Progenitor cell of endocrine pancreas (in vitro differentiated cells): ENCODE results near the gene BTBD9. TPM values are rescaled to one million over a fixed set of nuclear protein-coding genes. Genes with fewer than 3 reads are reported as not detected.

Experiments used
- DNase-seq: peaks from one replicate; pipeline ENCODE4 v3.0.0; 2021; ENCODE audit warnings: low spot score; ENCODE audit not compliant: unreplicated experiment
- H3K27ac Mint-ChIP-seq: 2 replicates; pipeline ENCODE4 v1.8.0; 2021; ENCODE audit warnings: mild to moderate bottlenecking, moderate library complexity, mixed read lengths
- H3K27me3 Mint-ChIP-seq: 2 replicates; pipeline ENCODE4 v1.8.0; 2021; ENCODE audit warnings: mixed read lengths
- H3K36me3 Mint-ChIP-seq: 2 replicates; pipeline ENCODE4 v1.8.0; 2022; ENCODE audit warnings: mixed read lengths; ENCODE audit not compliant: insufficient read depth
- H3K4me1 Mint-ChIP-seq: 2 replicates; pipeline ENCODE4 v1.8.0; 2021; ENCODE audit warnings: low read depth, mixed read lengths
- H3K4me3 Mint-ChIP-seq: 2 replicates; pipeline ENCODE4 v1.8.0; 2021; ENCODE audit warnings: low read depth, mild to moderate bottlenecking, moderate library complexity, mixed read lengths
- H3K9me3 Mint-ChIP-seq: 2 replicates; pipeline ENCODE4 v1.8.0; 2021; ENCODE audit warnings: low read depth, mixed read lengths
- total RNA-seq: library from RNA; stranded (reverse); gene quantifications from 2 replicates; pipeline ENCODE4 v1.2.1, GENCODE V29; 2021
- TF ChIP-seq, protein P1 (sequence below): fragments of 200-600 bp; sonication (generic); IDR thresholded peaks from one replicate; pipeline ENCODE4 v1.5.0; 2021; ENCODE audit warnings: antibody characterized with exemption, mild to moderate bottlenecking; ENCODE audit not compliant: unreplicated experiment

Gene BTBD9
- total RNA-seq, 1 donor from 2014 or later = 25.9 TPM

DNA sequence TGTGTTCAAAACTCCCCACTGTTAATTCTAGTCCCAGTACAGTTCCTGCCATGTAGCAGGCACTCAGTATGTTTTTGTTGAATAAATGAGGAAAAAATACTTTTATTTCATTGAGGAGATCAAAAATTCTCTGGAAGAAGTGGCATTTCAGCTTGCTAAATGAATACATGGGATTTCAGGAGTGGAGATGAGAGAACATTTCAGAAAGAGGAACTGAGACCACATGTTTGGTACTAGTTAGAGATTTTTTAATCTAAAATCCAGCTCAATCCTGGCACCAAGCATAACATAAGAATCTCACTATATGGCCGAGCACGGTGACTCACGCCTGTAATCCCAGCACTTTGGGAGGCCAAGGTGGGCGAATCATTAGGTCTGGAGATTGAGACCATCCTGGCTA is 75.4 kb downstream of the BTBD9 start:
- no peak overlapping the region for H3K4me3 Mint-ChIP-seq
- H3K9me3 Mint-ChIP-seq = no peaks in the 10 kb centered on the region
- TF ChIP-seq, protein P1, sequence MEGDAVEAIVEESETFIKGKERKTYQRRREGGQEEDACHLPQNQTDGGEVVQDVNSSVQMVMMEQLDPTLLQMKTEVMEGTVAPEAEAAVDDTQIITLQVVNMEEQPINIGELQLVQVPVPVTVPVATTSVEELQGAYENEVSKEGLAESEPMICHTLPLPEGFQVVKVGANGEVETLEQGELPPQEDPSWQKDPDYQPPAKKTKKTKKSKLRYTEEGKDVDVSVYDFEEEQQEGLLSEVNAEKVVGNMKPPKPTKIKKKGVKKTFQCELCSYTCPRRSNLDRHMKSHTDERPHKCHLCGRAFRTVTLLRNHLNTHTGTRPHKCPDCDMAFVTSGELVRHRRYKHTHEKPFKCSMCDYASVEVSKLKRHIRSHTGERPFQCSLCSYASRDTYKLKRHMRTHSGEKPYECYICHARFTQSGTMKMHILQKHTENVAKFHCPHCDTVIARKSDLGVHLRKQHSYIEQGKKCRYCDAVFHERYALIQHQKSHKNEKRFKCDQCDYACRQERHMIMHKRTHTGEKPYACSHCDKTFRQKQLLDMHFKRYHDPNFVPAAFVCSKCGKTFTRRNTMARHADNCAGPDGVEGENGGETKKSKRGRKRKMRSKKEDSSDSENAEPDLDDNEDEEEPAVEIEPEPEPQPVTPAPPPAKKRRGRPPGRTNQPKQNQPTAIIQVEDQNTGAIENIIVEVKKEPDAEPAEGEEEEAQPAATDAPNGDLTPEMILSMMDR = no peak
- H3K27me3 Mint-ChIP-seq = no peaks in the 10 kb centered on the region
- H3K4me1 Mint-ChIP-seq = no peaks in the 10 kb centered on the region
- peaks cover 2% of the 10 kb centered on the region for H3K36me3 Mint-ChIP-seq
- no peak for DNase-seq
- H3K27ac Mint-ChIP-seq = no peak overlapping the region

GRCh38 chr6:38555606-38556005 is 84.1 kb downstream of the BTBD9 start:
- H3K36me3 Mint-ChIP-seq = no peaks in the 10 kb centered on the region
- no peak for DNase-seq
- no peaks in the 10 kb centered on the region for H3K9me3 Mint-ChIP-seq
- TF ChIP-seq, protein P1 = no peak
- H3K4me3 Mint-ChIP-seq = no peak overlapping the region
- H3K27me3 Mint-ChIP-seq = no peaks in the 10 kb centered on the region
- H3K27ac Mint-ChIP-seq = no peak overlapping the region
- no peaks in the 10 kb centered on the region for H3K4me1 Mint-ChIP-seq

DNA sequence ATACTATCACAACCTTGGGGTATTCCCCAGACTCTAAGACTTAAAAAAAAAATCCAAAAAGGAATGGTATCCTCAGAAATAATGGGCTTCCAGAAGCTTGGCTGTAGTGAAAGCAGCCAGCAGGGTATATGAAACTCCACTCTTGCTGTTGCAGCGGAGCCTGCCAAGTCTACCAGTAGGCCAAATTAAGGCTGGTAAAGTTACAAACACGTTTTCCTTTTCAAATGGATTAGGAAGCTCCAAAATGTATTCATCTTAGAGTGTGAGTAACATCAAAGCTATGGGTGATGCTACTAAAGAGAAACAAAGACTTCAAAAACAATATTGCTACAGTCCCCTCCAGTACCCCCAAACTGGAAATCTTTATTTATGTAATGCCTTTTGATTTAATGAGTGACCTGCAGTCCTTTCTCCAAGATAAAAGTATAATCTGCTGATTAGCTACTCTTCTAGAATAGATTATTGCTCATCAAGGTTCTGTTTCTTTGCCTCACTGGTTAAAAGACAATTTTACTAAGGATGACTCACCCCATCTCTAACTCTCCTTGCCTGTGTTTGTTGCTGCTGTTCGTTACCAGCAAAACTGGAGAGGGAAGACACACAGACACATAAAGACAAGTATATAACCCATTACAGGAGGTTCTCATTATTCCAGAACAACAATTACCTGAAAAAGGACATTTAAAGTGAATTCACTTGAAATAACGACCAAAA is 84.9 kb downstream of the BTBD9 start:
- Mint-ChIP-seq H3K27ac (no peak overlapping the region), H3K36me3 (no peaks in the 10 kb centered on the region), H3K4me3 (no peak overlapping the region), H3K27me3 (no peaks in the 10 kb centered on the region), H3K4me1 (no peaks in the 10 kb centered on the region), H3K9me3 (no peaks in the 10 kb centered on the region)
- TF ChIP-seq, protein P1 = no peak
- no peak for DNase-seq

GRCh38 chr6:38554014-38554413 is 85.7 kb downstream of the BTBD9 start:
- no peak overlapping the region for H3K4me3 Mint-ChIP-seq
- H3K27me3 Mint-ChIP-seq = no peaks in the 10 kb centered on the region
- no peak for DNase-seq
- no peaks in the 10 kb centered on the region for H3K4me1 Mint-ChIP-seq
- no peaks in the 10 kb centered on the region for H3K9me3 Mint-ChIP-seq
- H3K27ac Mint-ChIP-seq = no peak overlapping the region
- H3K36me3 Mint-ChIP-seq = no peaks in the 10 kb centered on the region
- TF ChIP-seq, protein P1 = no peak

DNA sequence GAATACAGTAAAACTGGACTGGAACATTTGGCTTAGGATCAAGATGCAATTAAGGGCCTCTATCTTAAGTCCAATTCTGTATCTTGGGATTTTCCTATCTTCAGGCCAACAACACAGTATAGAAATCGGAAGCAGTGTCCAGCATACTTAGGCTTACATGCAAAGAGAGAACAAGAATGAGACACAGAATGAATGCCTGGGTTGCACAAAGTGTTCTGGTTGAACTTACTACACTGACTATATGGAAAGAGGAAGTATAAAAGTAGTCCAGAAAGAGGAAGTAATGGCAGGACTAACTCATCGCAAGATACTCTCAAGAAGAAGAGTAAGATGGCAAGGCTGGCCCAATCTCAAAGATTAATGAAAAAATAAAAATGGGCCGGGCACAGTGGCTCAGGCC is 87.6 kb downstream of the BTBD9 start:
- Mint-ChIP-seq H3K27ac (no peak overlapping the region), H3K4me3 (no peak overlapping the region), H3K9me3 (no peaks in the 10 kb centered on the region), H3K4me1 (no peaks in the 10 kb centered on the region), H3K36me3 (peaks cover 3% of the 10 kb centered on the region), H3K27me3 (no peaks in the 10 kb centered on the region)
- no peak for DNase-seq
- TF ChIP-seq, protein P1 = no peak
